Vagina (tissue), 2 donors: ENCODE data around the gene RPS6KA5. TPM values are rescaled to one million over a fixed set of nuclear protein-coding genes. Genes with fewer than 3 reads are reported as not detected.

Experiments
- DNase-seq, 2 donors: peaks; one replicate each; pipeline ENCODE4 v3.0.0-alpha.2; 2017; ENCODE audit errors: extremely low spot score in 2 of 2
- H3K27ac ChIP-seq: fragments of 200-600 bp; sonication (generic); one replicate; pipeline ENCODE4 v1.5.1; 2019
- H3K27me3 ChIP-seq: fragments of 200-600 bp; sonication (generic); one replicate; pipeline ENCODE4 v1.5.1; 2019
- H3K36me3 ChIP-seq, 2 donors: fragments of 200-600 bp; sonication (generic); one replicate each; pipeline ENCODE4 v1.5.1; 2017 to 2019
- H3K4me1 ChIP-seq: fragments of 200-600 bp; sonication (generic); one replicate; pipeline ENCODE4 v1.5.1; 2019
- H3K4me3 ChIP-seq, 2 donors: fragments of 200-600 bp; sonication (generic); 1 replicate in 1 of 2; 2 replicates in 1 of 2; pipeline ENCODE4 v1.5.1; 2016 to 2019
- H3K9me3 ChIP-seq: fragments of 200-600 bp; sonication (generic); one replicate; pipeline ENCODE4 v1.5.1; 2019
- POLR2A ChIP-seq, 2 donors: fragments of 450-650 bp; IDR thresholded peaks; one replicate each; pipeline ENCODE4 v1.6.1; 2017; ENCODE audit warnings: antibody characterized with exemption in 2 of 2, mild to moderate bottlenecking in 2 of 2, moderate library complexity in 2 of 2
- POLR2AphosphoS5 ChIP-seq, 2 donors: sonication (generic); formaldehyde crosslinking; IDR thresholded peaks; one replicate each; pipeline ENCODE4 v1.9.0; 2017; ENCODE audit warnings: antibody characterized with exemption in 2 of 2, mild to moderate bottlenecking in 2 of 2, low read depth in 1 of 2; ENCODE audit not compliant: insufficient read depth in 1 of 2
- intact Hi-C: fragments of 100-400 bp; cut with DNase I; formaldehyde crosslinking; loops from one replicate; pipeline ENCODE4 v1.15.1; 2023
- total RNA-seq: library from RNA; depleted of rRNA; stranded (reverse); fragments of >200 nt; gene quantifications from one replicate; pipeline ENCODE4 v1.2.3, GENCODE V29; 2016
- TF ChIP-seq, protein P1 (sequence below), 3 experiments: fragments of 450-650 bp in 2 of 3; fragments of 200-600 bp in 1 of 3; sonication (generic) in 1 of 3; IDR thresholded peaks; one replicate each; pipeline ENCODE4 v1.5.1; 2017 to 2019; ENCODE audit warnings: antibody characterized with exemption in 3 of 3, mild to moderate bottlenecking in 2 of 3, moderate library complexity in 2 of 3

The RPS6KA5 gene
- total RNA-seq, 1 donor from 2014 or later, result 5.2 TPM

DNA sequence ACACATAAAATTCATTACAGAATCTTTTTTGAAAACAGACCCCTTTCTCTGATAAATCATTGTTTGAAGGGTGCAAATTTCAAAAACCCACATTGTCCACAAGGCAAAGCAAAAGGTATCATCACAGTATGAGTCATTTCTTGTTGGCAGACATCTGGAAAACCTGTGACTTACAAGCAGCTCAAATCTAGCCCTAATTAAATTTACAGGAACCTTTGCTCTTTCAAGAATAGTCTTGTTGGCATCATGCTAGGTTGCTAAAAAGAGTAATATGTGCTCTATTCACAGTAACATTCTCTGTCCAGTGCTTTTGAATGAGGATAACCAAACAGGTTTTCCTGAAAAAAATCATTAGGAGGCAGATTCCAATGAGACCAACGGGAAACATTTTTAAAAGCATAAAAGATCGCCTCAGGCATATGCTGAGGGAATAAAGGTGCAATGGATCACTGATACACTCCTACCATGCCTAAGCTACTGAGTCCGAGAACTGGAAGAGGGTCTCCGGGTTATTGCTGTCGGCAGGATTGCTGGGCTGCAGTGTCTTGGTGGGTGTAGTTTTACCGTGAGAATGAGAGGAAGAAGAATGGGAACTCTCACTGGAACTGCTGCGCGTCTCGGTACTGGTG lies 188.7 kb downstream of the RPS6KA5 start:
- no peaks in the 10 kb centered on the region for H3K9me3 ChIP-seq
- peaks cover 0 to 4% of the 10 kb centered on the region in 2 donors for H3K36me3 ChIP-seq
- H3K27me3 ChIP-seq, result no peaks in the 10 kb centered on the region
- DNase-seq, result no peak
- TF ChIP-seq POLR2A (IDR thresholded peaks at IDR 0.05), result no peak
- TF ChIP-seq POLR2AphosphoS5 (IDR thresholded peaks at IDR 0.05; ENCODE audit: insufficient read depth in 1 of 2, low read depth in 1 of 2), result peak in 1 of 2 donors; percentile 75
- H3K27ac ChIP-seq, result no peak overlapping the region
- no peak overlapping the region for H3K4me3 ChIP-seq
- intact Hi-C loops, result no loop called here
- H3K4me1 ChIP-seq, result peaks cover 7% of the 10 kb centered on the region

DNA sequence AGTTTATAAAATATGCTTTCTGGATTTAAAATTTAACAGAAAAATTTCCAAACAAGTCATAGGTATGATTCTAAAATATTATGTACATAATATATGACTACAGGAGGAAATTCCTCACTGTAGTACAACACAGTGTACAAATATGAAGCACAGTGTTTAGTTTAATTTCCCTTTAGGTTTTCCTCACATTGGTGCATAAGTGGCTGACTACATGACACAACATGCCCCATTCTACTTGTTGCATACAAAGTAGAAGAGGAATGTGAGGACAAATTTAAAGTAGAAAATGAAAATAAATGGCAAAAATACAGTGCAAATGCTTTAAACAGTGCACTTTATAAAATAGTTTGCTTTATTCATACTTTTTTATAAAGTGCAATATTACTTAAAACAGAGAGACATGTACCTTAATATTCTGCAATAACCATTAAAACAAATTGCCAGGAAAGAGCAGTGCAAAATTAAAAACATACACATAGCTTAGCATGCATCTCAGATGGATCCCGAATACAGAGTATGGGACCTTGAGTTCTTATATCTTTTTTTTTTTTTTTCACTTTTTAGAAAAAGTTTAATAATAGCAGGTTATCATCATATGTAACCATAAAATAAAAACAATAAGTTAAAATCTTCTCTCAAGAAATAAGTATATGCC lies 189.4 kb downstream of the RPS6KA5 start:
- TF ChIP-seq POLR2A (IDR thresholded peaks at IDR 0.05) (no peak), POLR2AphosphoS5 (IDR thresholded peaks at IDR 0.05; ENCODE audit: insufficient read depth in 1 of 2, low read depth in 1 of 2) (no peak)
- TF ChIP-seq, protein P1, sequence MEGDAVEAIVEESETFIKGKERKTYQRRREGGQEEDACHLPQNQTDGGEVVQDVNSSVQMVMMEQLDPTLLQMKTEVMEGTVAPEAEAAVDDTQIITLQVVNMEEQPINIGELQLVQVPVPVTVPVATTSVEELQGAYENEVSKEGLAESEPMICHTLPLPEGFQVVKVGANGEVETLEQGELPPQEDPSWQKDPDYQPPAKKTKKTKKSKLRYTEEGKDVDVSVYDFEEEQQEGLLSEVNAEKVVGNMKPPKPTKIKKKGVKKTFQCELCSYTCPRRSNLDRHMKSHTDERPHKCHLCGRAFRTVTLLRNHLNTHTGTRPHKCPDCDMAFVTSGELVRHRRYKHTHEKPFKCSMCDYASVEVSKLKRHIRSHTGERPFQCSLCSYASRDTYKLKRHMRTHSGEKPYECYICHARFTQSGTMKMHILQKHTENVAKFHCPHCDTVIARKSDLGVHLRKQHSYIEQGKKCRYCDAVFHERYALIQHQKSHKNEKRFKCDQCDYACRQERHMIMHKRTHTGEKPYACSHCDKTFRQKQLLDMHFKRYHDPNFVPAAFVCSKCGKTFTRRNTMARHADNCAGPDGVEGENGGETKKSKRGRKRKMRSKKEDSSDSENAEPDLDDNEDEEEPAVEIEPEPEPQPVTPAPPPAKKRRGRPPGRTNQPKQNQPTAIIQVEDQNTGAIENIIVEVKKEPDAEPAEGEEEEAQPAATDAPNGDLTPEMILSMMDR (IDR thresholded peaks at IDR 0.05), result no peak
- Histone ChIP-seq H3K4me3 (no peak overlapping the region), H3K4me1 (peaks cover 7% of the 10 kb centered on the region), H3K27ac (no peak overlapping the region), H3K9me3 (no peaks in the 10 kb centered on the region), H3K36me3 (peaks cover 0 to 4% of the 10 kb centered on the region in 2 donors), H3K27me3 (no peaks in the 10 kb centered on the region)
- DNase-seq, result no peak
- intact Hi-C loops, result no loop called here

DNA sequence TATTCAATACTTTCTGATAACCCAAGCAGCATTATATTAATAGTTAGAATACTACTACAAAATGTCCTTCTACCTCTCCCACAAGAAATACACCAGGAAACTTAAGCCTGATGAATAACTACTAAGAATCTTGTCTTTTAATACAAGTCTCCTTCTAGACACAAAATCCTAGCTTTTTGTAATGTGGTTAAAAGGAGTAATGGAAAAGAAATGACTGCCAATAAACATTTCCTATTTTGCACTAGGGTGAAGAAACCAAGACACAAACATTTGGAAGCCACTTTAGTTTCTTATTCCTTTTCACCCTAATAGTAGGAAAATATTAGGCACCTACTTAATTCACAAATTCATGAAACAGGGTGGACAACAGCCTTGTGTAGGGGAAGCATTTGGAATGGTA lies 192.9 kb downstream of the RPS6KA5 start:
- Histone ChIP-seq H3K27me3 (no peaks in the 10 kb centered on the region), H3K27ac (no peak overlapping the region), H3K9me3 (no peaks in the 10 kb centered on the region), H3K4me3 (no peak overlapping the region), H3K4me1 (peaks cover 7% of the 10 kb centered on the region), H3K36me3 (no peaks in the 10 kb centered on the region)
- DNase-seq, result no peak
- TF ChIP-seq POLR2A (IDR thresholded peaks at IDR 0.05) (no peak), POLR2AphosphoS5 (IDR thresholded peaks at IDR 0.05; ENCODE audit: insufficient read depth in 1 of 2, low read depth in 1 of 2) (no peak)
- TF ChIP-seq, protein P1 (IDR thresholded peaks at IDR 0.05), result no peak
- intact Hi-C loops, result no loop called here

DNA sequence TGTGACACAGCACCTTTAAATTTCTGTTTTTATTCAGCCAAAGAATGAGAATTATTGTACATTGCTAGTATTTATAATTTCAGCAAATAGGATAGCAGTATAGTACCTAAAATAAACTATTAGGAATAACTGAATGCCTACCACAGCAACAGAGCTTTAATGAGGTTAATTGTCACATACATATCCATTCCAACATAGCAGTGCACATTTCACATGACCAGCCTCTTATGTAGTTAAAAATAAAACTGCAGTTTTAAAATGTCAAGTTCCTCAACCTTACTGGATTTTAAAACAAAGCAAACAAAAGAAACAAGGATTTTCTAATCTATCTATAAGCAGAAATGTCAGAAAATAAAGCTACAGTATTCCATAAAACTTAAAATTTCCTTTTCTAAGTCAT lies 193.6 kb downstream of the RPS6KA5 start:
- intact Hi-C loops, result no loop called here
- TF ChIP-seq, protein P1 (IDR thresholded peaks at IDR 0.05), result no peak
- TF ChIP-seq POLR2AphosphoS5 (IDR thresholded peaks at IDR 0.05; ENCODE audit: insufficient read depth in 1 of 2, low read depth in 1 of 2), result no peak
- TF ChIP-seq POLR2A (IDR thresholded peaks at IDR 0.05), result no peak
- Histone ChIP-seq H3K4me3 (no peak overlapping the region), H3K27me3 (no peaks in the 10 kb centered on the region), H3K36me3 (no peaks in the 10 kb centered on the region), H3K4me1 (peaks cover 3% of the 10 kb centered on the region), H3K27ac (no peak overlapping the region), H3K9me3 (no peaks in the 10 kb centered on the region)
- no peak for DNase-seq

DNA sequence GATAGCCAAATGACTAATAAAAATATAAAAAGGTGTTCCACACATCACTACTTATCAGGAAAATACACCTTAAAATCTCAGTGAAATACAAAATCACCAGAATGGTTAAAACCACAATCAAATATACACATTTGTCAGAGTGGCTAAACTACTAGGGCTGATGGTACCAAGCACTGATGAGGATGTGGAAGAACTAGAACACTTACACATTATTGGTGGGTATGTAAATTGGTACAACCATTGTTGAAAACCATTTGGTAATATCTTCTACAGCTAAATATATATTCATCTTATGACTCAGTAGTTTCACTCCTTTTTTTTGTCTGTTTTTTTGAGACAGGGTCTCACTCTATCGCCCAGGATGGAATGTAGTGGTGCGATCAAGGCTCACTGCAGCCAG lies 195.7 kb downstream of the RPS6KA5 start:
- Histone ChIP-seq H3K27ac (no peak overlapping the region), H3K36me3 (no peaks in the 10 kb centered on the region), H3K27me3 (no peaks in the 10 kb centered on the region), H3K4me3 (no peak overlapping the region), H3K9me3 (no peaks in the 10 kb centered on the region), H3K4me1 (no peaks in the 10 kb centered on the region)
- DNase-seq, result no peak
- intact Hi-C loops, result no loop called here
- TF ChIP-seq POLR2AphosphoS5 (IDR thresholded peaks at IDR 0.05; ENCODE audit: insufficient read depth in 1 of 2, low read depth in 1 of 2), result no peak
- TF ChIP-seq, protein P1 (IDR thresholded peaks at IDR 0.05), result no peak
- TF ChIP-seq POLR2A (IDR thresholded peaks at IDR 0.05), result no peak
